GM23338 (cell line): ENCODE data around the gene WSCD1. TPM values are rescaled to one million over a fixed set of nuclear protein-coding genes. Genes with fewer than 3 reads are reported as not detected.
A peak's percentile ranks its signal among the peaks of the same experiment; 100 is the strongest.

Experiments used
- ATAC-seq: fragments of 200-7000 bp; cut with Tn5 transposase; 3 replicates; pipeline ENCODE4 v1.9.1; 2020
- DNase-seq: peaks from one replicate; pipeline ENCODE4 v3.0.0-alpha.2; 2015; ENCODE audit warnings: low spot score
- H2AFZ ChIP-seq: fragments of 200-600 bp; sonication (generic); 2 replicates; pipeline ENCODE4 v1.8.0; 2016; ENCODE audit warnings: antibody characterized with exemption, mild to moderate bottlenecking, moderate library complexity
- H3F3A ChIP-seq: fragments of 200-600 bp; sonication (generic); replicated peaks from 2 replicates; pipeline ENCODE4 v1.8.0; 2017; ENCODE audit warnings: antibody characterized with exemption, mixed run types, low read depth
- H3K27ac ChIP-seq: fragments of 200-600 bp; sonication (generic); 2 replicates; pipeline ENCODE4 v1.6.1; 2016; ENCODE audit warnings: low read depth
- H3K27me3 ChIP-seq: fragments of 200-600 bp; sonication (generic); 2 replicates; pipeline ENCODE4 v1.8.0; 2016; ENCODE audit warnings: mild to moderate bottlenecking, mixed run types, moderate library complexity; ENCODE audit not compliant: insufficient read depth
- H3K36me3 ChIP-seq: fragments of 200-600 bp; sonication (generic); 2 replicates; pipeline ENCODE4 v1.8.0; 2016; ENCODE audit warnings: mild to moderate bottlenecking; ENCODE audit not compliant: insufficient read depth
- H3K4me1 ChIP-seq: fragments of 200-600 bp; sonication (generic); 2 replicates; pipeline ENCODE4 v1.8.0; 2016; ENCODE audit warnings: mild to moderate bottlenecking, moderate library complexity; ENCODE audit not compliant: insufficient read depth
- H3K4me2 ChIP-seq: fragments of 200-600 bp; sonication (generic); 2 replicates; pipeline ENCODE4 v1.7.1; 2017; ENCODE audit warnings: mixed run types
- H3K4me3 ChIP-seq: fragments of 200-600 bp; sonication (generic); 2 replicates; pipeline ENCODE4 v1.6.1; 2016; ENCODE audit warnings: mixed run types
- H3K79me2 ChIP-seq: fragments of 200-600 bp; sonication (generic); replicated peaks from 2 replicates; pipeline ENCODE4 v1.8.0; 2017; ENCODE audit warnings: mild to moderate bottlenecking; ENCODE audit not compliant: insufficient read depth
- H3K9me2 ChIP-seq: fragments of 200-600 bp; sonication (generic); 2 replicates; pipeline ENCODE4 v1.8.0; 2017; ENCODE audit not compliant: insufficient read depth
- H4K20me1 ChIP-seq: fragments of 200-600 bp; sonication (generic); replicated peaks from 2 replicates; pipeline ENCODE4 v1.8.0; 2017; ENCODE audit warnings: mild to moderate bottlenecking; ENCODE audit not compliant: insufficient read depth
- H3K27ac Mint-ChIP-seq: 2 replicates; pipeline ENCODE4 v1.8.0; 2020; ENCODE audit warnings: inconsistent platforms, mild to moderate bottlenecking, moderate library complexity, mixed read lengths
- H3K27me3 Mint-ChIP-seq: 3 replicates; pipeline ENCODE4 v1.8.0; 2022; ENCODE audit warnings: low read depth, mild to moderate bottlenecking, moderate library complexity, mixed read lengths, inconsistent platforms; ENCODE audit not compliant: insufficient read depth, poor library complexity
- H3K36me3 Mint-ChIP-seq: 3 replicates; pipeline ENCODE4 v1.8.0; 2021; ENCODE audit warnings: low read depth, mild to moderate bottlenecking, inconsistent platforms, moderate library complexity, mixed read lengths
- H3K4me1 Mint-ChIP-seq: 3 replicates; pipeline ENCODE4 v1.8.0; 2020; ENCODE audit warnings: mild to moderate bottlenecking, inconsistent platforms, mixed read lengths
- H3K4me3 Mint-ChIP-seq: 3 replicates; pipeline ENCODE4 v1.8.0; 2021; ENCODE audit warnings: moderate library complexity, mild to moderate bottlenecking, inconsistent platforms, mixed read lengths
- H3K9me3 Mint-ChIP-seq: 3 replicates; pipeline ENCODE4 v1.8.0; 2020; ENCODE audit warnings: moderate library complexity, mild to moderate bottlenecking, inconsistent platforms, mixed read lengths
- CREB1 ChIP-seq: fragments of 250-450 bp; sonication (Bioruptor Pico); IDR thresholded peaks from 2 replicates; pipeline ENCODE4 v1.5.0; 2020; ENCODE audit warnings: low read depth, mild to moderate bottlenecking, moderate library complexity
- CTCF ChIP-seq, 2 experiments: fragments of 200-600 bp in 1 of 2; sonication (generic) in 1 of 2; conservative IDR thresholded peaks; 2 replicates each; pipeline versions ENCODE4 v1.5.1 to v1.6.1; 2016 to 2017; ENCODE audit warnings: antibody characterized with exemption in 2 of 2, low read depth in 2 of 2, mild to moderate bottlenecking in 2 of 2, moderate library complexity in 1 of 2
- ETS1 ChIP-seq: IDR thresholded peaks from 2 replicates; pipeline ENCODE4 v1.6.1; 2016; ENCODE audit warnings: antibody characterized with exemption
- EZH2 ChIP-seq: fragments of 200-600 bp; sonication (generic); IDR thresholded peaks from one replicate; pipeline ENCODE4 v1.8.0; 2017; ENCODE audit warnings: antibody characterized with exemption, mild to moderate bottlenecking, low read depth; ENCODE audit not compliant: unreplicated experiment
- EZH2phosphoT487 ChIP-seq: fragments of 200-600 bp; sonication (generic); IDR thresholded peaks from one replicate; pipeline ENCODE4 v1.8.1; 2018; ENCODE audit warnings: antibody characterized with exemption; ENCODE audit not compliant: unreplicated experiment
- JUNB ChIP-seq: IDR thresholded peaks from one replicate; pipeline ENCODE4 v1.6.1; 2016; ENCODE audit warnings: antibody characterized with exemption; ENCODE audit not compliant: unreplicated experiment
- NANOG ChIP-seq: IDR thresholded peaks from 2 replicates; pipeline ENCODE4 v1.6.1; 2016; ENCODE audit warnings: antibody characterized with exemption, borderline replicate concordance
- POLR2AphosphoS5 ChIP-seq: IDR thresholded peaks from 2 replicates; pipeline ENCODE4 v1.6.1; 2016; ENCODE audit warnings: antibody characterized with exemption, low read depth
- STAT1 ChIP-seq: IDR thresholded peaks from one replicate; pipeline ENCODE4 v1.6.1; 2016; ENCODE audit warnings: antibody characterized with exemption; ENCODE audit not compliant: unreplicated experiment
- ZNF114 ChIP-seq: fragments of 250-450 bp; sonication (Bioruptor Pico); IDR thresholded peaks from 2 replicates; pipeline ENCODE4 v1.5.0; 2020; ENCODE audit warnings: mild to moderate bottlenecking, moderate library complexity
- ZNF331 ChIP-seq: fragments of 250-450 bp; sonication (Bioruptor Pico); IDR thresholded peaks from 2 replicates; pipeline ENCODE4 v1.5.0; 2020; ENCODE audit warnings: low read depth, mild to moderate bottlenecking, moderate library complexity
- polyA plus RNA-seq: library from polyadenylated mRNA; unstranded; fragments of >200 nt; fragmentation: Nextera tagmentation; extraction: Ambion mirVana; gene quantifications from 2 replicates; pipeline ENCODE4 v1.2.1, GENCODE V29; 2016
- total RNA-seq: library from RNA; depleted of rRNA; stranded (reverse); fragments of >200 nt; shearing (Covaris generic); gene quantifications from 2 replicates; pipeline ENCODE4 v1.2.3, GENCODE V29; 2014
- TF ChIP-seq, protein P1 (sequence below): IDR thresholded peaks from one replicate; pipeline ENCODE4 v1.6.1; 2018; ENCODE audit warnings: antibody characterized with exemption; ENCODE audit not compliant: unreplicated experiment

Gene WSCD1
- total and polyA plus RNA-seq, 2 experiments from 2014 or later, result 6.1 to 38.9 TPM

DNA sequence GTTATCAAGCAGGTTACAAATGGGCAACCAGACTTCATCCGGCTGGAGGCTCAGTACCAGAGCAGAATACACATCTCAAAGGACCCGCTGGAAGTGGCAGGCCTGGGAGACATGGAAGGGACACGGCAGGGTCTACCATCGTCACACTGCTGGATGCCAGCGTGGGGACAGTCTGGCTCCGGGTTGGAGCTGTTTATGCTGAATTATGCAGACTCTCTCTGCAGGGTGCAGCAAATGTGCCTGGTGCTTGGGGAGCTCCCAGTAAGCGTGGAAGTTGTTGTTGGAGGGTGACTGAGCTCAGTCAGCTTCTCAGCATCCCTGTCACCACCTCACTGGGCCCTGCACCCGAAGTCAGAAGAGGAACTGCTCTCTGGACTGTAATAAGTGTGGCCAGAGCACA is 12.2 kb downstream of the WSCD1 start (continued):
- TF ChIP-seq POLR2AphosphoS5 (no peak), EZH2 (no peak), CREB1 (CRISPR knock-in tag) (no peak)

GRCh38 chr17:6084311-6085161 is 14.4 kb downstream of the WSCD1 start:
- H3K79me2 ChIP-seq, result no peaks in the 10 kb centered on the region; the same call in 1 of the 2 replicates
- no peak overlapping the region for H2AFZ ChIP-seq
- H3K27ac ChIP-seq, result no peak overlapping the region
- DNase-seq, result no peak
- H3K4me3 Mint-ChIP-seq, result no peak overlapping the region
- peak overlapping the region; percentile 13; the same call in 1 of the 2 replicates for H3K27ac Mint-ChIP-seq
- peaks cover 6% of the 10 kb centered on the region; the same call in 1 of the 2 replicates for H3K4me1 ChIP-seq
- H3K27me3 ChIP-seq, result no peaks in the 10 kb centered on the region
- H4K20me1 ChIP-seq, result 0 out of 2 replicates have a peak, but pooled peaks cover 4% of the 10 kb centered on the region
- no peaks in the 10 kb centered on the region for H3K36me3 ChIP-seq
- H3K9me2 ChIP-seq, result no peaks in the 10 kb centered on the region
- no peaks in the 10 kb centered on the region for H3F3A ChIP-seq
- peaks cover 2% of the 10 kb centered on the region for H3K27me3 Mint-ChIP-seq
- peaks cover 24% of the 10 kb centered on the region for H3K4me1 Mint-ChIP-seq
- no peak overlapping the region for H3K4me2 ChIP-seq
- ATAC-seq, result peak; percentile 58
- H3K36me3 Mint-ChIP-seq, result peaks cover 29% of the 10 kb centered on the region
- H3K9me3 Mint-ChIP-seq, result no peaks in the 10 kb centered on the region
- H3K4me3 ChIP-seq, result no peak overlapping the region
- TF ChIP-seq, protein P1, sequence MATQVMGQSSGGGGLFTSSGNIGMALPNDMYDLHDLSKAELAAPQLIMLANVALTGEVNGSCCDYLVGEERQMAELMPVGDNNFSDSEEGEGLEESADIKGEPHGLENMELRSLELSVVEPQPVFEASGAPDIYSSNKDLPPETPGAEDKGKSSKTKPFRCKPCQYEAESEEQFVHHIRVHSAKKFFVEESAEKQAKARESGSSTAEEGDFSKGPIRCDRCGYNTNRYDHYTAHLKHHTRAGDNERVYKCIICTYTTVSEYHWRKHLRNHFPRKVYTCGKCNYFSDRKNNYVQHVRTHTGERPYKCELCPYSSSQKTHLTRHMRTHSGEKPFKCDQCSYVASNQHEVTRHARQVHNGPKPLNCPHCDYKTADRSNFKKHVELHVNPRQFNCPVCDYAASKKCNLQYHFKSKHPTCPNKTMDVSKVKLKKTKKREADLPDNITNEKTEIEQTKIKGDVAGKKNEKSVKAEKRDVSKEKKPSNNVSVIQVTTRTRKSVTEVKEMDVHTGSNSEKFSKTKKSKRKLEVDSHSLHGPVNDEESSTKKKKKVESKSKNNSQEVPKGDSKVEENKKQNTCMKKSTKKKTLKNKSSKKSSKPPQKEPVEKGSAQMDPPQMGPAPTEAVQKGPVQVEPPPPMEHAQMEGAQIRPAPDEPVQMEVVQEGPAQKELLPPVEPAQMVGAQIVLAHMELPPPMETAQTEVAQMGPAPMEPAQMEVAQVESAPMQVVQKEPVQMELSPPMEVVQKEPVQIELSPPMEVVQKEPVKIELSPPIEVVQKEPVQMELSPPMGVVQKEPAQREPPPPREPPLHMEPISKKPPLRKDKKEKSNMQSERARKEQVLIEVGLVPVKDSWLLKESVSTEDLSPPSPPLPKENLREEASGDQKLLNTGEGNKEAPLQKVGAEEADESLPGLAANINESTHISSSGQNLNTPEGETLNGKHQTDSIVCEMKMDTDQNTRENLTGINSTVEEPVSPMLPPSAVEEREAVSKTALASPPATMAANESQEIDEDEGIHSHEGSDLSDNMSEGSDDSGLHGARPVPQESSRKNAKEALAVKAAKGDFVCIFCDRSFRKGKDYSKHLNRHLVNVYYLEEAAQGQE, result no peak
- TF ChIP-seq EZH2 (no peak), EZH2phosphoT487 (no peak), ZNF114 (CRISPR knock-in tag) (no peak), ETS1 (no peak), STAT1 (no peak), JUNB (no peak), POLR2AphosphoS5 (no peak), ZNF331 (CRISPR knock-in tag) (no peak), NANOG (no peak), CREB1 (CRISPR knock-in tag) (no peak), CTCF (conservative IDR thresholded peaks at IDR 0.05; ENCODE audit: low read depth in 2 of 2) (no peak)
